ENCODE measurements around the gene TMEM163. TPM values are rescaled to one million over a fixed set of nuclear protein-coding genes. Genes with fewer than 3 reads are reported as not detected.
"Not testable (repeated sequence)": the region's sequence is repeated elsewhere in the genome, so short reads cannot be mapped to it uniquely, and the experiment has no call there.

The TMEM163 gene
- total and polyA plus RNA-seq, 4 donors = 13.7 to 77.7 (median 53.6) TPM

DNA sequence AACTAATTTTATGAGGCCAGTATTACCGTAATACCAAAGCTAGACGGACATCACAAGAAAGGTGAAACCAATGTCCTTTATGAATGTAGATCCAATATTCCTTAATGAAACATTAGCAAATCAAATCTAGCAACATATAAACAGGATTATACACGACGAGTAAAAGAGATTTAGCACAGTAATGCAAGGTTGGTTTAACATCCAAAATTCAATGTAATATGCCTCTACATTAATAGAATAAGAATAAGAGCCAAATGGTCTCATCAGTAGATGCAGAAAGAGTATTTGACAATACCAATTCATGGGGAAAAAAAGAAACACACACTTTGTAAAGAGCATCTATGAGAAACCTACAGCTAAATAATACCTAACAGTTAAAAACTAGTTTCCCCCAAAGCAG lies 99.5 kb downstream of the TMEM163 start:
- Histone ChIP-seq H3K27ac (ENCODE audit: low read depth, low read length) (no peak overlapping the region), H3K9me3 (ENCODE audit: control insufficient read depth, insufficient read depth, low read length) (peaks cover 5% of the 10 kb centered on the region), H3K27me3 (ENCODE audit: control insufficient read depth, insufficient read depth, low read length) (no peaks in the 10 kb centered on the region), H3K36me3 (ENCODE audit: control insufficient read depth, insufficient read depth, low read length) (no peaks in the 10 kb centered on the region), H3K4me1 (ENCODE audit: control insufficient read depth, insufficient read depth, low read length) (no peaks in the 10 kb centered on the region), H3K4me3 (ENCODE audit: low read depth, low read length) (no peak overlapping the region)
- no CpG with 5 or more reads among the region's 4 CpGs for WGBS (ENCODE audit: insufficient coverage)
- DNase-seq (ENCODE audit: low read depth in 4 of 6, low spot score in 6 of 6) = no peak

DNA sequence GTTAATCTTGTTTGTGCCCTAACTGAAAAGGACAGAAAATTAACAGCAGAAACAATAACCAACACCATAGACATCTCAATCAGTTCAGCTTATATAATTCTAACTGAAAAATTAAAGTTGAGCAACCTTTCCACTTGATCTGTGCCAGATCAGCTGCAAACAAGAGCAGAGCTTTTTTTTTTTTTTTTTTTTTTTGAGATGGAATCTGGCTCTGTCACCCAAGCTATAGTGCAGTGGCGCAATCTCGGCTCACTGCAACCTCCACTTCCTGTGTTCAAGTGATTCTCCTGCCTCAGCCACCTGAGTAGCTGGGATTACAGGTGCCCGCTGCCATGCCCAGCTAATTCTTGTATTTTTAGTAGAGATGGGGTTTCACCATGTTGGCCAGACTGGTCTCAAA lies 103.3 kb downstream of the TMEM163 start:
- not testable (repeated sequence) for H3K27me3 ChIP-seq (ENCODE audit: control insufficient read depth, insufficient read depth, low read length)
- WGBS (ENCODE audit: insufficient coverage) = 96% methylated on average over 3 of the region's 3 CpGs

DNA sequence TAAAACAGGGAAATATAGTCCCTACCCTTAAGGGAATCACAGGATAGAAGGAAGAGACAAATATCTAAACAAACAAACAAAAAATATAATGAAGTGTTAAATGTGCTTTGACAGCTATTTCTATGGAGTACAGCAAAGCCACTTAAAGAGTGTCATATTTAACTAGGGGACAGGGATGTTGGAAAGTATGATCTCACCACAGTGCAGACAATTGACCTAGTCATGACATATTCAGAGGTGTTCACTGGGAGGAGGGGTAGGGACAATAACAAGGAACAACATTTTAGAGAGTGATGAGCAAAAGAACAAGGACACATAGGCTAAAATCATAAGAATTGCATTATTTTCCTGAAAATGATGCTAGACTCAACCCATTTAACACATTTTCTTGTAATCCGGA lies 107.5 kb downstream of the TMEM163 start:
- no peak overlapping the region for H3K4me3 ChIP-seq (ENCODE audit: low read depth, low read length)
- no peak for DNase-seq (ENCODE audit: low read depth in 4 of 6, low spot score in 6 of 6)
- no peaks in the 10 kb centered on the region for H3K27me3 ChIP-seq (ENCODE audit: control insufficient read depth, insufficient read depth, low read length)
- H3K4me1 ChIP-seq (ENCODE audit: control insufficient read depth, insufficient read depth, low read length) = no peaks in the 10 kb centered on the region
- WGBS (ENCODE audit: insufficient coverage) = 90% methylated on average over 1 of the region's 1 CpG
- H3K27ac ChIP-seq (ENCODE audit: low read depth, low read length) = no peak overlapping the region
- H3K9me3 ChIP-seq (ENCODE audit: control insufficient read depth, insufficient read depth, low read length) = peaks cover 5% of the 10 kb centered on the region
- H3K36me3 ChIP-seq (ENCODE audit: control insufficient read depth, insufficient read depth, low read length) = no peaks in the 10 kb centered on the region

More for the DNA sequence above, 103.3 kb downstream of the TMEM163 start:
- not testable (repeated sequence) for H3K4me1 ChIP-seq (ENCODE audit: control insufficient read depth, insufficient read depth, low read length); H3K36me3 ChIP-seq (ENCODE audit: control insufficient read depth, insufficient read depth, low read length); DNase-seq (ENCODE audit: low read depth in 4 of 6, low spot score in 6 of 6); H3K4me3 ChIP-seq (ENCODE audit: low read depth, low read length); H3K27ac ChIP-seq (ENCODE audit: low read depth, low read length); H3K9me3 ChIP-seq (ENCODE audit: control insufficient read depth, insufficient read depth, low read length)

DNA sequence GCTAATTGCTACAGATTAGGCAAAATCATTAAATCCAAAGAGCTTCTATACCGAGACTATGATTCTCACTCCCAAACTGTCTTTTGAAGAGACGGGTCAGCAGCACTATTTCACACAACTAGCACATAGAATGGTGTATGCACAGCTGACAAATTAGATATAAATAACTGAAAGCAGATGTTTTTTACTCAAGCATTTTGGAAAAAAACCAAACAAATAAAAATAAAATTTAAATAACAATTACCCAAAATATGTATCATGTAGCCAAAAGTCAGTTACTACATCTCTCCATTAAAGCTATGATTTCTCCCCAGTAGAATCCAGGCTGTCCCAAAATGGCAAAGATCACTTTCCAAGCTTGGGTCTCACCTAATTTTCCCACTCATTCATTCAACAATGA lies 107.9 kb downstream of the TMEM163 start:
- no peaks in the 10 kb centered on the region for H3K36me3 ChIP-seq (ENCODE audit: control insufficient read depth, insufficient read depth, low read length)
- no peak for DNase-seq (ENCODE audit: low read depth in 4 of 6, low spot score in 6 of 6)
- H3K4me1 ChIP-seq (ENCODE audit: control insufficient read depth, insufficient read depth, low read length) = no peaks in the 10 kb centered on the region
- no peak overlapping the region for H3K4me3 ChIP-seq (ENCODE audit: low read depth, low read length)
- H3K9me3 ChIP-seq (ENCODE audit: control insufficient read depth, insufficient read depth, low read length) = peaks cover 5% of the 10 kb centered on the region
- no peaks in the 10 kb centered on the region for H3K27me3 ChIP-seq (ENCODE audit: control insufficient read depth, insufficient read depth, low read length)
- H3K27ac ChIP-seq (ENCODE audit: low read depth, low read length) = no peak overlapping the region
- no CpG with 5 or more reads among the region's 2 CpGs for WGBS (ENCODE audit: insufficient coverage)

DNA sequence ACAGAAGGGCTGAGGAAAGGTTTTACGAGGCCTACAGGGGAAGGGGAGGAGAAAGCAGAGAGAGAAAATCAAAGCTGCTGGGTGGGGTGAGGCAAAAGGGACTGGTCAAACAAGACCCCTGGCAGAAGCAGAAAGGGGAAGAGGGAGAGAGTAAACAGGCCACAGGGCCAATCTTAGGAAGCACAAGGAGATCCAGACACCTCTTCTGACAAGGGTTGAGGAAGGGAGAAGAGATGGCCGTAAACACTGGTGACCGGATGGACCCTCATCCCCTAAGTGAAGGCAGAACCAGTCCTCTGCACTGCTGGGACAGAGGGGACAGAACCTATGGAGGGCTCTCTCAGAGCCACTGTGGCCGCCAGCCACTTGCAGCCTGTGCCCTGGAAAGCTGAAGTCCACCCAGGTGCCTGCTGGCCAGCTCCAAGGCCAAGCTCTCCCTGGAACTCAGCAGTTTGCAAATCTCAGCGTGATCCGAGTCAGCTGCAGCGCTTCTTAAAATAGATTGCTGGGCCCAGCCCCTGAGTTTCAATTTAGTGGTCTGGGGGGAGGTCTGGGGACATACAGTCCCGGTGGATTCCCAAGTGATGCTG lies 108.8 kb downstream of the TMEM163 start:
- Histone ChIP-seq H3K4me1 (ENCODE audit: control insufficient read depth, insufficient read depth, low read length) (no peaks in the 10 kb centered on the region), H3K27me3 (ENCODE audit: control insufficient read depth, insufficient read depth, low read length) (no peaks in the 10 kb centered on the region), H3K36me3 (ENCODE audit: control insufficient read depth, insufficient read depth, low read length) (no peaks in the 10 kb centered on the region), H3K27ac (ENCODE audit: low read depth, low read length) (no peak overlapping the region), H3K4me3 (ENCODE audit: low read depth, low read length) (no peak overlapping the region), H3K9me3 (ENCODE audit: control insufficient read depth, insufficient read depth, low read length) (peaks cover 5% of the 10 kb centered on the region)
- no peak for DNase-seq (ENCODE audit: low read depth in 4 of 6, low spot score in 6 of 6)
- 90% methylated on average over 7 of the region's 8 CpGs for whole genome bisulfite sequencing (ENCODE audit: insufficient coverage)

DNA sequence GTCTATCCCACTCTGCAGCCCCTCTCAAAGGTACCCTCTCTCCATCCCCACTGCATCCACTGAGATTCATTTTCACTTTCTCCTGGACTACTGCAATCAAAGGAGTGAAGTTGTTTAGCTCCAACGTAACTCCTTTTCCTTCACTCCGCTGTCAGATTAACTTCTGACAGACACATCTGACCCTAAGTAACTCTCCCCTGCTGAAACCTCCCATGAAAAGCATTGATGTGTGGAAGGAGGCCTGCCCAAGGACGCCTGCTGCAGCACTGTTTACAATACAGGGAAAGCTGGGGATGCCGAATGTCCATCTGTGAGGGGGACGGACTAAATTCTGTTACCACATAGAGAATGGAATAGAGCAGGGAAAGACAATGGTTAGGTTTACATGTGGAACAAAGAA lies 114.8 kb downstream of the TMEM163 start:
- DNase-seq (ENCODE audit: low read depth in 4 of 6, low spot score in 6 of 6) = no peak
- H3K27ac ChIP-seq (ENCODE audit: low read depth, low read length) = no peak overlapping the region
- WGBS (ENCODE audit: insufficient coverage) = 59% methylated on average over 3 of the region's 5 CpGs

DNA sequence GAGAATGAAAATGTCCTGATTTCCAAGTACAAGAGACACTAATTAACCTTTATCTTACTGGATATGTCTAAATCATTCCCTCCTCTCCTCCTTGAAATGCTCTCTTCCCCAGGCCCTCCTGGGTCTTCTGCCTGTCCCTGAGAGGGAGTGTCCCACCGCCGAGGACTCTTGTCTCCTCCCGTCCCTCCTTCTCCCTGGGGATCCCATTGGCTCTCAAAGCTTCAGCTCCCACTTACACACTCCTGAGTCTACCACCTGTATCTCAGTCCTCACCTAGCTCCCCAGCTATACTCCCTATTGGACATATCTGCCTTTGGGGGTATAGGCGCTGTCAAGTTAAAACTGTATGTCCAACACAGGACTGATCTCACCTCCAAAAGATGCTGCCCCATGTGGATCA lies 116.1 kb downstream of the TMEM163 start:
- Histone ChIP-seq H3K27me3 (ENCODE audit: control insufficient read depth, insufficient read depth, low read length) (no peaks in the 10 kb centered on the region), H3K4me1 (ENCODE audit: control insufficient read depth, insufficient read depth, low read length) (no peaks in the 10 kb centered on the region), H3K27ac (ENCODE audit: low read depth, low read length) (no peak overlapping the region), H3K9me3 (ENCODE audit: control insufficient read depth, insufficient read depth, low read length) (no peaks in the 10 kb centered on the region), H3K4me3 (ENCODE audit: low read depth, low read length) (no peak overlapping the region), H3K36me3 (ENCODE audit: control insufficient read depth, insufficient read depth, low read length) (no peaks in the 10 kb centered on the region)
- no peak for DNase-seq (ENCODE audit: low read depth in 4 of 6, low spot score in 6 of 6)
- WGBS (ENCODE audit: insufficient coverage) = 95% methylated on average over 4 of the region's 4 CpGs

More for the DNA sequence above, 114.8 kb downstream of the TMEM163 start:
- Histone ChIP-seq H3K9me3 (ENCODE audit: control insufficient read depth, insufficient read depth, low read length) (no peaks in the 10 kb centered on the region), H3K4me1 (ENCODE audit: control insufficient read depth, insufficient read depth, low read length) (no peaks in the 10 kb centered on the region), H3K27me3 (ENCODE audit: control insufficient read depth, insufficient read depth, low read length) (no peaks in the 10 kb centered on the region), H3K36me3 (ENCODE audit: control insufficient read depth, insufficient read depth, low read length) (no peaks in the 10 kb centered on the region), H3K4me3 (ENCODE audit: low read depth, low read length) (no peak overlapping the region)

DNA sequence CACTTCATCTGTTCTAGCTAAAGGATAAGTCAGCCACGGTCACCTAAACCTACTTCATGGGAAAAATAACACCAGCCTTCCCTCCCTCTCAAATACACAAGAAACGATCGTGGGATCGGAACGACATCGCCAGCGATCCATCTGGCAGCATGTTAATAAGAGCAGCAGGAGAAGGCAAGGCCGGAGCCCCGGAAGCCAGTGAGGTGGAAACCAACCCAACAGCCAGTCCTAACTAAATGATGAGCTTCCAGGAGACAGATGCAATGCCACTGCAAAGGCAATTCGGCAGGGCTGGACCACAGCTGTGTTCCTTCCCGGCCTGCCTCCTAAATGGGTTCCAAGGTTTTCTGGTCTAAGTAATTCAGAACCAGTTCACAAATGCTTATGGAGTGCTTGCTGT lies 117.5 kb downstream of the TMEM163 start:
- Histone ChIP-seq H3K4me1 (ENCODE audit: control insufficient read depth, insufficient read depth, low read length) (no peaks in the 10 kb centered on the region), H3K4me3 (ENCODE audit: low read depth, low read length) (no peak overlapping the region), H3K27me3 (ENCODE audit: control insufficient read depth, insufficient read depth, low read length) (no peaks in the 10 kb centered on the region), H3K27ac (ENCODE audit: low read depth, low read length) (no peak overlapping the region), H3K9me3 (ENCODE audit: control insufficient read depth, insufficient read depth, low read length) (no peaks in the 10 kb centered on the region), H3K36me3 (ENCODE audit: control insufficient read depth, insufficient read depth, low read length) (no peaks in the 10 kb centered on the region)
- peak in 2 of 6 donors; percentile 11 to 18 for DNase-seq (ENCODE audit: low read depth in 4 of 6, low spot score in 6 of 6)
- WGBS (ENCODE audit: insufficient coverage) = 77% methylated on average over 4 of the region's 11 CpGs

DNA sequence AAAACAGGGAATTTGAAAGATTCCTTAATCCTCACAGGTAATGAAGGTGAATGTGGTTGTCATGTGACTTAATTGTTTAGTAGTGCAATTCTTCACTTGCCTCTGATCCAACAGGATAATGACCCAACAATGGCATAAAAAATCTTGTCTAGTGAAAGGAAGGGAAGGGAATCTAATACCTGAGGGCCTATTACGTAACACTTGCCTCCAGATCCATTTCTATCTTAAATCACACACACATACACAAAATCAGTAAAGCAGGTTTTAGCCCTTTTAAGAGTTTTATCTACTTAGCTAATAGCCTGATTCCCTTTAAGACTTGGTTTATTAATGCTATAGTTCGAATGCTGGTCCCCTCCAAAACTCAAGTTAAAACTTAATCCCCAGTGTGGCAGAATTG lies 118.6 kb downstream of the TMEM163 start:
- no peak for DNase-seq (ENCODE audit: low read depth in 4 of 6, low spot score in 6 of 6)
- no peaks in the 10 kb centered on the region for H3K4me1 ChIP-seq (ENCODE audit: control insufficient read depth, insufficient read depth, low read length)
- H3K27me3 ChIP-seq (ENCODE audit: control insufficient read depth, insufficient read depth, low read length) = no peaks in the 10 kb centered on the region
- no peaks in the 10 kb centered on the region for H3K9me3 ChIP-seq (ENCODE audit: control insufficient read depth, insufficient read depth, low read length)
- WGBS (ENCODE audit: insufficient coverage) = no CpG with 5 or more reads among the region's 2 CpGs
- H3K36me3 ChIP-seq (ENCODE audit: control insufficient read depth, insufficient read depth, low read length) = no peaks in the 10 kb centered on the region
- no peak overlapping the region for H3K4me3 ChIP-seq (ENCODE audit: low read depth, low read length)
- H3K27ac ChIP-seq (ENCODE audit: low read depth, low read length) = no peak overlapping the region

DNA sequence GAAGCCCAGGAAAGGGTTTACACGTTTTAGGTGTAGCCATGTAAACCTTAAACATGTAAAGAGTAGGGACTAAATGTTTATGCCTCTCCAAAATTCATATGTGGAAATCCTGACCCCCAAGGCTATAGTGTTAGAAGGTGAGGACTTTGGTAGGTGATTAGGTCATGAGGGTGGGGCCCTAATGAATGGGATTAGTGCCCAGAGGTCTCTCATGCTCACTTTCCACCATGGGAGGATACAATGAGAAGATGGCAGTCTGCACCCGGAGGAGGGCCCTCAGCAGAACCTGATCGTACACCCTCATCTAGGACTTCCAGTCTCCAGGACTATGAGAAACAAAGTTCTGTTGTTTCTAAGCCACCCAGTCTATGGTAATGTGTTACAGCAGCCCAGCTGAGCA lies 119.6 kb downstream of the TMEM163 start:
- WGBS (ENCODE audit: insufficient coverage) = 83% methylated on average over 1 of the region's 3 CpGs
- no peak overlapping the region for H3K27ac ChIP-seq (ENCODE audit: low read depth, low read length)
- DNase-seq (ENCODE audit: low read depth in 4 of 6, low spot score in 6 of 6) = no peak
- no peaks in the 10 kb centered on the region for H3K9me3 ChIP-seq (ENCODE audit: control insufficient read depth, insufficient read depth, low read length)
- no peaks in the 10 kb centered on the region for H3K4me1 ChIP-seq (ENCODE audit: control insufficient read depth, insufficient read depth, low read length)
- no peaks in the 10 kb centered on the region for H3K36me3 ChIP-seq (ENCODE audit: control insufficient read depth, insufficient read depth, low read length)
- H3K27me3 ChIP-seq (ENCODE audit: control insufficient read depth, insufficient read depth, low read length) = no peaks in the 10 kb centered on the region
- no peak overlapping the region for H3K4me3 ChIP-seq (ENCODE audit: low read depth, low read length)
